Thoracic aorta (tissue), 2 donors: ENCODE results near the gene TAF9. TPM values are rescaled to one million over a fixed set of nuclear protein-coding genes. Genes with fewer than 3 reads are reported as not detected.

Experiments used
- ATAC-seq: fragments of 150-250 bp; one replicate; pipeline ENCODE4 v1.8.0; 2017; ENCODE audit warnings: low read depth; ENCODE audit not compliant: insufficient number of reproducible peaks, low FRiP score
- DNase-seq: peaks from one replicate; pipeline ENCODE4 v3.0.0-alpha.2; 2020; ENCODE audit warnings: low spot score
- H3K27ac ChIP-seq, 2 donors: fragments of 200-600 bp; sonication (generic); 1 replicate in 1 of 2; 2 replicates in 1 of 2; pipeline ENCODE4 v1.5.1; 2016; ENCODE audit warnings: mild to moderate bottlenecking in 2 of 2, moderate library complexity in 2 of 2
- H3K27me3 ChIP-seq: fragments of 200-600 bp; sonication (generic); replicated peaks from 2 replicates; pipeline ENCODE4 v1.6.0; 2016; ENCODE audit warnings: mild to moderate bottlenecking; ENCODE audit not compliant: insufficient read depth
- H3K36me3 ChIP-seq: fragments of 200-600 bp; sonication (generic); one replicate; pipeline ENCODE4 v1.5.1; 2016
- H3K4me1 ChIP-seq, 2 donors: fragments of 200-600 bp; sonication (generic); 1 replicate in 1 of 2; 2 replicates in 1 of 2; pipeline versions ENCODE4 v1.5.1 to v1.6.0; 2016; ENCODE audit warnings: low read depth in 2 of 2, mild to moderate bottlenecking in 1 of 2; ENCODE audit not compliant: control insufficient read depth in 1 of 2
- H3K4me3 ChIP-seq: fragments of 200-600 bp; sonication (generic); 2 replicates; pipeline ENCODE4 v1.5.1; 2016; ENCODE audit warnings: mild to moderate bottlenecking
- H3K9me3 ChIP-seq: fragments of 200-600 bp; sonication (generic); 2 replicates; pipeline ENCODE4 v1.5.1; 2016
- total RNA-seq, 2 donors: library from RNA; depleted of rRNA; stranded (reverse); fragments of >200 nt; gene quantifications; one replicate each; pipeline versions ENCODE4 v1.1.0 to v1.2.3, GENCODE V29; 2016
- TF ChIP-seq, protein P1 (sequence below): fragments of 200-600 bp; sonication (generic); IDR thresholded peaks from one replicate; pipeline ENCODE4 v1.5.1; 2019; ENCODE audit warnings: antibody characterized with exemption

TAF9 gene
- total RNA-seq, 2 donors from 2014 or later: 7.9 to 40.8 TPM

DNA sequence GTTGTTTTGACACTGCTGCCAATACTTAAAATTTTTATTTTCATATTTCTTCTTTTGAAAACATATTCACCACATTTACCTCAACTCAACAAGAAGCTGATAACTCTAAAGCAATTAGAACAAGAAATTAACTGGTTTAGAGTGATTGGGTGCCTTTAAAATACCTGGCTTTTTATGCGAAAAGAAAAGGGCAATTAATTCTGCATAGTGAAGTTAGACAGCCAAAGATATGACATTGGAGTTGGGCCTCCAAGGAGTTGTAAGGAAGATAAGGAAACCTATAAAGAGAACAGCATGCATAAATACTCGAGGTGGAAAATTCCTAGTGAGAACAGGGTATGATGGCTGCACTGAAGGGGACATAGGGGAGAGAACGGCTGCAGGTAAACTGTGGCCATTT lies 9.6 kb downstream of the TAF9 start:
- TF ChIP-seq, protein P1, sequence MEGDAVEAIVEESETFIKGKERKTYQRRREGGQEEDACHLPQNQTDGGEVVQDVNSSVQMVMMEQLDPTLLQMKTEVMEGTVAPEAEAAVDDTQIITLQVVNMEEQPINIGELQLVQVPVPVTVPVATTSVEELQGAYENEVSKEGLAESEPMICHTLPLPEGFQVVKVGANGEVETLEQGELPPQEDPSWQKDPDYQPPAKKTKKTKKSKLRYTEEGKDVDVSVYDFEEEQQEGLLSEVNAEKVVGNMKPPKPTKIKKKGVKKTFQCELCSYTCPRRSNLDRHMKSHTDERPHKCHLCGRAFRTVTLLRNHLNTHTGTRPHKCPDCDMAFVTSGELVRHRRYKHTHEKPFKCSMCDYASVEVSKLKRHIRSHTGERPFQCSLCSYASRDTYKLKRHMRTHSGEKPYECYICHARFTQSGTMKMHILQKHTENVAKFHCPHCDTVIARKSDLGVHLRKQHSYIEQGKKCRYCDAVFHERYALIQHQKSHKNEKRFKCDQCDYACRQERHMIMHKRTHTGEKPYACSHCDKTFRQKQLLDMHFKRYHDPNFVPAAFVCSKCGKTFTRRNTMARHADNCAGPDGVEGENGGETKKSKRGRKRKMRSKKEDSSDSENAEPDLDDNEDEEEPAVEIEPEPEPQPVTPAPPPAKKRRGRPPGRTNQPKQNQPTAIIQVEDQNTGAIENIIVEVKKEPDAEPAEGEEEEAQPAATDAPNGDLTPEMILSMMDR: no peak
- H3K27me3 ChIP-seq: no peaks in the 10 kb centered on the region
- DNase-seq (no peak), ATAC-seq (no peak)
- H3K4me1 ChIP-seq: no peaks in the 10 kb centered on the region
- no peak overlapping the region for H3K4me3 ChIP-seq
- peaks cover 18% of the 10 kb centered on the region for H3K36me3 ChIP-seq
- H3K27ac ChIP-seq: no peak overlapping the region
- H3K9me3 ChIP-seq: no peaks in the 10 kb centered on the region

GRCh38 chr5:69350664-69351063 lies 18.7 kb downstream of the TAF9 start:
- TF ChIP-seq, protein P1: no peak
- Histone ChIP-seq H3K27ac (no peak overlapping the region), H3K27me3 (no peaks in the 10 kb centered on the region), H3K36me3 (peaks cover 23% of the 10 kb centered on the region), H3K9me3 (no peaks in the 10 kb centered on the region), H3K4me1 (no peaks in the 10 kb centered on the region), H3K4me3 (no peak overlapping the region)
- no peak for DNase-seq
- ATAC-seq: no peak

DNA sequence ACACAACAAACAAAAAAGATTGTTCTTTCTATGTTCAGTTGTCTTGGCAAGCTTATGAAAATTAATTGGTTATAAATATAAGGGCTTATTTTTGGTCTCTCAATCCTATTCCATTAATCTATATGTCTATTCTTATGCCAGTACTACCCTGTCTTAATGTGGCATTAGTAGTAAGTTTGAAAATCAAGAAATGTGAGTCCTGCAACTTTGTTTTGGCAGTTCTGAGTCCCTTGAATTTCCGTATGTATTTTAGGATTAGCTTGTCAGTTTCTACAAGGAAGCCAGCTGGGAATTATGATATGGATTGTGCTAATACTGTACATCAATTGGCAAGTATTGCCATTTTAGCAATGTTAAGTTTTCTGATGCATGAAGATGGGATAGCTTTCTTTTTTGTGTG lies 26.2 kb downstream of the TAF9 start:
- no peak overlapping the region for H3K4me3 ChIP-seq
- ATAC-seq: no peak
- TF ChIP-seq, protein P1: no peak

GRCh38 chr5:69341520-69342161 lies 27.7 kb downstream of the TAF9 start:
- Histone ChIP-seq H3K27me3 (no peaks in the 10 kb centered on the region), H3K4me3 (no peak overlapping the region), H3K36me3 (no peaks in the 10 kb centered on the region), H3K27ac (no peak overlapping the region), H3K4me1 (no peaks in the 10 kb centered on the region), H3K9me3 (no peaks in the 10 kb centered on the region)
- ATAC-seq (no peak), DNase-seq (no peak)
- TF ChIP-seq, protein P1: no peak

More for the DNA sequence above, 26.2 kb downstream of the TAF9 start:
- no peak overlapping the region for H3K27ac ChIP-seq
- no peaks in the 10 kb centered on the region for H3K4me1 ChIP-seq
- no peaks in the 10 kb centered on the region for H3K9me3 ChIP-seq
- no peaks in the 10 kb centered on the region for H3K36me3 ChIP-seq
- no peak for DNase-seq
- no peaks in the 10 kb centered on the region for H3K27me3 ChIP-seq

DNA sequence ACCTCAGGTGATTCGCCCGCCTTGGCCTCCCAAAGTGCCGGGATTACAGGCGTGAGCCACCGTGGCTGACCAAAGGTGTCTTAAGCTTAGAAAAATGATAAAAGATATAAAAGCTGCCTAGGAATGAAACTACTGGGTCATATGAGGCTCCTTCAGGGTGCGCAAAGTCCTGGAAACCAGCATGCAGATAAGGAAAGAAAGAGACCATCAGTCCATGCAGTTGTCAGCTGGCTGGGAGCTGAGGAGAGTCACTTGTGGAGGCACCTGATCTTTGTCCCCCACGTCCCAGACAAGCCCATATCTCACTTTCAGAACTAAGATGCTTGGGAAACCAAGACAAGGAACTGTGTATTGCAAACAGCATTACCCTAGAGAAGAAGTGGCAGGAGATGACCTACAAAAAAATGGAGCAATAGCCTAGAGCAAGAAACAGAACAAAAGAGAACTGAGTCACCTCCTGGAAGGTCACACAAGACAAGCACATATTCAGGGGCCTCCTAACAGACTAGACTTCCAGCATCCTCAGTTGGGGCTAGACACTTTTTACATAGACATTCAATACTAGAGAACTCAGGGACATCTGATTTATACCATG lies 33.9 kb downstream of the TAF9 start:
- H3K36me3 ChIP-seq: no peaks in the 10 kb centered on the region
- TF ChIP-seq, protein P1: no peak
- DNase-seq (no peak), ATAC-seq (no peak)
- H3K4me1 ChIP-seq: peaks cover 9 to 15% of the 10 kb centered on the region in 2 donors
- no peak overlapping the region for H3K27ac ChIP-seq
- no peak overlapping the region for H3K4me3 ChIP-seq
- no peaks in the 10 kb centered on the region for H3K27me3 ChIP-seq
- H3K9me3 ChIP-seq: no peaks in the 10 kb centered on the region
